GM23338 (cell line): Measurements from ENCODE around the gene PIK3IP1. TPM values are rescaled to one million over a fixed set of nuclear protein-coding genes. Genes with fewer than 3 reads are reported as not detected.

Experiments used
- CREB1 ChIP-seq: fragments of 250-450 bp; sonication (Bioruptor Pico); IDR thresholded peaks from 2 replicates; pipeline ENCODE4 v1.5.0; 2020; ENCODE audit warnings: low read depth, mild to moderate bottlenecking, moderate library complexity
- ETS1 ChIP-seq: IDR thresholded peaks from 2 replicates; pipeline ENCODE4 v1.6.1; 2016; ENCODE audit warnings: antibody characterized with exemption
- NANOG ChIP-seq: IDR thresholded peaks from 2 replicates; pipeline ENCODE4 v1.6.1; 2016; ENCODE audit warnings: antibody characterized with exemption, borderline replicate concordance
- POLR2AphosphoS5 ChIP-seq: IDR thresholded peaks from 2 replicates; pipeline ENCODE4 v1.6.1; 2016; ENCODE audit warnings: antibody characterized with exemption, low read depth
- STAT1 ChIP-seq: IDR thresholded peaks from one replicate; pipeline ENCODE4 v1.6.1; 2016; ENCODE audit warnings: antibody characterized with exemption; ENCODE audit not compliant: unreplicated experiment
- ZNF114 ChIP-seq: fragments of 250-450 bp; sonication (Bioruptor Pico); IDR thresholded peaks from 2 replicates; pipeline ENCODE4 v1.5.0; 2020; ENCODE audit warnings: mild to moderate bottlenecking, moderate library complexity
- ZNF331 ChIP-seq: fragments of 250-450 bp; sonication (Bioruptor Pico); IDR thresholded peaks from 2 replicates; pipeline ENCODE4 v1.5.0; 2020; ENCODE audit warnings: low read depth, mild to moderate bottlenecking, moderate library complexity
- polyA plus RNA-seq: library from polyadenylated mRNA; unstranded; fragments of >200 nt; fragmentation: Nextera tagmentation; extraction: Ambion mirVana; gene quantifications from 2 replicates; pipeline ENCODE4 v1.2.1, GENCODE V29; 2016
- total RNA-seq: library from RNA; depleted of rRNA; stranded (reverse); fragments of >200 nt; shearing (Covaris generic); gene quantifications from 2 replicates; pipeline ENCODE4 v1.2.3, GENCODE V29; 2014
- TF ChIP-seq, protein P1 (sequence below): fragments of 250-450 bp; sonication (Bioruptor Pico); IDR thresholded peaks from 2 replicates; pipeline ENCODE4 v1.5.0; 2020; ENCODE audit warnings: mild to moderate bottlenecking, moderate library complexity
- TF ChIP-seq, protein P2 (sequence below): IDR thresholded peaks from one replicate; pipeline ENCODE4 v1.6.1; 2018; ENCODE audit warnings: antibody characterized with exemption; ENCODE audit not compliant: unreplicated experiment

The PIK3IP1 gene
- total and polyA plus RNA-seq, 2 experiments from 2014 or later = 1.1 to 2.2 TPM

- TF ChIP-seq, protein P1, sequence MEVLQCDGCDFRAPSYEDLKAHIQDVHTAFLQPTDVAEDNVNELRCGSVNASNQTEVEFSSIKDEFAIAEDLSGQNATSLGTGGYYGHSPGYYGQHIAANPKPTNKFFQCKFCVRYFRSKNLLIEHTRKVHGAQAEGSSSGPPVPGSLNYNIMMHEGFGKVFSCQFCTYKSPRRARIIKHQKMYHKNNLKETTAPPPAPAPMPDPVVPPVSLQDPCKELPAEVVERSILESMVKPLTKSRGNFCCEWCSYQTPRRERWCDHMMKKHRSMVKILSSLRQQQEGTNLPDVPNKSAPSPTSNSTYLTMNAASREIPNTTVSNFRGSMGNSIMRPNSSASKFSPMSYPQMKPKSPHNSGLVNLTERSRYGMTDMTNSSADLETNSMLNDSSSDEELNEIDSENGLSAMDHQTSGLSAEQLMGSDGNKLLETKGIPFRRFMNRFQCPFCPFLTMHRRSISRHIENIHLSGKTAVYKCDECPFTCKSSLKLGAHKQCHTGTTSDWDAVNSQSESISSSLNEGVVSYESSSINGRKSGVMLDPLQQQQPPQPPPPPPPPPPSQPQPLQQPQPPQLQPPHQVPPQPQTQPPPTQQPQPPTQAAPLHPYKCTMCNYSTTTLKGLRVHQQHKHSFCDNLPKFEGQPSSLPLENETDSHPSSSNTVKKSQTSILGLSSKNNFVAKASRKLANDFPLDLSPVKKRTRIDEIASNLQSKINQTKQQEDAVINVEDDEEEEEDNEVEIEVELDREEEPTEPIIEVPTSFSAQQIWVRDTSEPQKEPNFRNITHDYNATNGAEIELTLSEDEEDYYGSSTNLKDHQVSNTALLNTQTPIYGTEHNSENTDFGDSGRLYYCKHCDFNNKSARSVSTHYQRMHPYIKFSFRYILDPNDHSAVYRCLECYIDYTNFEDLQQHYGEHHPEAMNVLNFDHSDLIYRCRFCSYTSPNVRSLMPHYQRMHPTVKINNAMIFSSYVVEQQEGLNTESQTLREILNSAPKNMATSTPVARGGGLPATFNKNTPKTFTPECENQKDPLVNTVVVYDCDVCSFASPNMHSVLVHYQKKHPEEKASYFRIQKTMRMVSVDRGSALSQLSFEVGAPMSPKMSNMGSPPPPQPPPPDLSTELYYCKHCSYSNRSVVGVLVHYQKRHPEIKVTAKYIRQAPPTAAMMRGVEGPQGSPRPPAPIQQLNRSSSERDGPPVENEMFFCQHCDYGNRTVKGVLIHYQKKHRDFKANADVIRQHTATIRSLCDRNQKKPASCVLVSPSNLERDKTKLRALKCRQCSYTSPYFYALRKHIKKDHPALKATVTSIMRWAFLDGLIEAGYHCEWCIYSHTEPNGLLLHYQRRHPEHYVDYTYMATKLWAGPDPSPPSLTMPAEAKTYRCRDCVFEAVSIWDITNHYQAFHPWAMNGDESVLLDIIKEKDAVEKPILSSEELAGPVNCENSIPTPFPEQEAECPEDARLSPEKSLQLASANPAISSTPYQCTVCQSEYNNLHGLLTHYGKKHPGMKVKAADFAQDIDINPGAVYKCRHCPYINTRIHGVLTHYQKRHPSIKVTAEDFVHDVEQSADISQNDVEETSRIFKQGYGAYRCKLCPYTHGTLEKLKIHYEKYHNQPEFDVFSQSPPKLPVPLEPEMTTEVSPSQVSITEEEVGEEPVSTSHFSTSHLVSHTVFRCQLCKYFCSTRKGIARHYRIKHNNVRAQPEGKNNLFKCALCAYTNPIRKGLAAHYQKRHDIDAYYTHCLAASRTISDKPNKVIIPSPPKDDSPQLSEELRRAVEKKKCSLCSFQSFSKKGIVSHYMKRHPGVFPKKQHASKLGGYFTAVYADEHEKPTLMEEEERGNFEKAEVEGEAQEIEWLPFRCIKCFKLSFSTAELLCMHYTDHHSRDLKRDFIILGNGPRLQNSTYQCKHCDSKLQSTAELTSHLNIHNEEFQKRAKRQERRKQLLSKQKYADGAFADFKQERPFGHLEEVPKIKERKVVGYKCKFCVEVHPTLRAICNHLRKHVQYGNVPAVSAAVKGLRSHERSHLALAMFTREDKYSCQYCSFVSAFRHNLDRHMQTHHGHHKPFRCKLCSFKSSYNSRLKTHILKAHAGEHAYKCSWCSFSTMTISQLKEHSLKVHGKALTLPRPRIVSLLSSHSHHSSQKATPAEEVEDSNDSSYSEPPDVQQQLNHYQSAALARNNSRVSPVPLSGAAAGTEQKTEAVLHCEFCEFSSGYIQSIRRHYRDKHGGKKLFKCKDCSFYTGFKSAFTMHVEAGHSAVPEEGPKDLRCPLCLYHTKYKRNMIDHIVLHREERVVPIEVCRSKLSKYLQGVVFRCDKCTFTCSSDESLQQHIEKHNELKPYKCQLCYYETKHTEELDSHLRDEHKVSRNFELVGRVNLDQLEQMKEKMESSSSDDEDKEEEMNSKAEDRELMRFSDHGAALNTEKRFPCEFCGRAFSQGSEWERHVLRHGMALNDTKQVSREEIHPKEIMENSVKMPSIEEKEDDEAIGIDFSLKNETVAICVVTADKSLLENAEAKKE (CRISPR knock-in tag) = no peak
- TF ChIP-seq ZNF331 (CRISPR knock-in tag) = no peak
- no peak for TF ChIP-seq ETS1
- no peak for TF ChIP-seq CREB1 (CRISPR knock-in tag)
- TF ChIP-seq POLR2AphosphoS5 = no peak
- TF ChIP-seq ZNF114 = no peak
- TF ChIP-seq NANOG = no peak
- TF ChIP-seq STAT1 = no peak
- TF ChIP-seq, protein P2, sequence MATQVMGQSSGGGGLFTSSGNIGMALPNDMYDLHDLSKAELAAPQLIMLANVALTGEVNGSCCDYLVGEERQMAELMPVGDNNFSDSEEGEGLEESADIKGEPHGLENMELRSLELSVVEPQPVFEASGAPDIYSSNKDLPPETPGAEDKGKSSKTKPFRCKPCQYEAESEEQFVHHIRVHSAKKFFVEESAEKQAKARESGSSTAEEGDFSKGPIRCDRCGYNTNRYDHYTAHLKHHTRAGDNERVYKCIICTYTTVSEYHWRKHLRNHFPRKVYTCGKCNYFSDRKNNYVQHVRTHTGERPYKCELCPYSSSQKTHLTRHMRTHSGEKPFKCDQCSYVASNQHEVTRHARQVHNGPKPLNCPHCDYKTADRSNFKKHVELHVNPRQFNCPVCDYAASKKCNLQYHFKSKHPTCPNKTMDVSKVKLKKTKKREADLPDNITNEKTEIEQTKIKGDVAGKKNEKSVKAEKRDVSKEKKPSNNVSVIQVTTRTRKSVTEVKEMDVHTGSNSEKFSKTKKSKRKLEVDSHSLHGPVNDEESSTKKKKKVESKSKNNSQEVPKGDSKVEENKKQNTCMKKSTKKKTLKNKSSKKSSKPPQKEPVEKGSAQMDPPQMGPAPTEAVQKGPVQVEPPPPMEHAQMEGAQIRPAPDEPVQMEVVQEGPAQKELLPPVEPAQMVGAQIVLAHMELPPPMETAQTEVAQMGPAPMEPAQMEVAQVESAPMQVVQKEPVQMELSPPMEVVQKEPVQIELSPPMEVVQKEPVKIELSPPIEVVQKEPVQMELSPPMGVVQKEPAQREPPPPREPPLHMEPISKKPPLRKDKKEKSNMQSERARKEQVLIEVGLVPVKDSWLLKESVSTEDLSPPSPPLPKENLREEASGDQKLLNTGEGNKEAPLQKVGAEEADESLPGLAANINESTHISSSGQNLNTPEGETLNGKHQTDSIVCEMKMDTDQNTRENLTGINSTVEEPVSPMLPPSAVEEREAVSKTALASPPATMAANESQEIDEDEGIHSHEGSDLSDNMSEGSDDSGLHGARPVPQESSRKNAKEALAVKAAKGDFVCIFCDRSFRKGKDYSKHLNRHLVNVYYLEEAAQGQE = no peak
Measured at GRCh38 chr22:31286360-31287255, 5.7 kb downstream of the PIK3IP1 start (continued).
